ENCODE measurements around the gene SLC9A9. TPM values are rescaled to one million over a fixed set of nuclear protein-coding genes. Genes with fewer than 3 reads are reported as not detected.

Gene SLC9A9
- total and polyA plus RNA-seq, 4 donors: 3.3 to 15.0 (median 6.1) TPM

DNA sequence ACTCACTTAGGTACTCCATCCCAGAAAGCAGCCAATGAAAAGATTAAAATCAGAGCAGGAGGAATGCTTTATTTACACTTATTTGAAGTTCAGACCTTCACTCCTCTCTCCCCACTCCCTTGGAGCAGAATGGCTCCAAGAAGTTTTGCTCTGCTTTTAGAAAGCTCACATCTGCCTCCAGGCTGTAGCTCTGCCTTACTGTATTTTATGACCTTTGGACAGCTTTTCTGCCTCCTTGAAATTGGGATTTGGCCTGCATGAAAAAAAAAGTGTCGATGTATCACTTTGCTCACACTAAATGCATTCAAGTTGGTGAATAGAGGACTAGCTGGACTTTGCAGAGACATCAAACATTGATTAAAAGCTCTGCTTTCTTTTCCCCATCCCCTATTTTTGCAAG, 95.3 kb downstream of the SLC9A9 start (continued):
- TF ChIP-seq, protein P1, sequence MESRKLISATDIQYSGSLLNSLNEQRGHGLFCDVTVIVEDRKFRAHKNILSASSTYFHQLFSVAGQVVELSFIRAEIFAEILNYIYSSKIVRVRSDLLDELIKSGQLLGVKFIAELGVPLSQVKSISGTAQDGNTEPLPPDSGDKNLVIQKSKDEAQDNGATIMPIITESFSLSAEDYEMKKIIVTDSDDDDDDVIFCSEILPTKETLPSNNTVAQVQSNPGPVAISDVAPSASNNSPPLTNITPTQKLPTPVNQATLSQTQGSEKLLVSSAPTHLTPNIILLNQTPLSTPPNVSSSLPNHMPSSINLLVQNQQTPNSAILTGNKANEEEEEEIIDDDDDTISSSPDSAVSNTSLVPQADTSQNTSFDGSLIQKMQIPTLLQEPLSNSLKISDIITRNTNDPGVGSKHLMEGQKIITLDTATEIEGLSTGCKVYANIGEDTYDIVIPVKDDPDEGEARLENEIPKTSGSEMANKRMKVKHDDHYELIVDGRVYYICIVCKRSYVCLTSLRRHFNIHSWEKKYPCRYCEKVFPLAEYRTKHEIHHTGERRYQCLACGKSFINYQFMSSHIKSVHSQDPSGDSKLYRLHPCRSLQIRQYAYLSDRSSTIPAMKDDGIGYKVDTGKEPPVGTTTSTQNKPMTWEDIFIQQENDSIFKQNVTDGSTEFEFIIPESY (IDR thresholded peaks at IDR 0.05): no peak
- TF ChIP-seq, protein P2, sequence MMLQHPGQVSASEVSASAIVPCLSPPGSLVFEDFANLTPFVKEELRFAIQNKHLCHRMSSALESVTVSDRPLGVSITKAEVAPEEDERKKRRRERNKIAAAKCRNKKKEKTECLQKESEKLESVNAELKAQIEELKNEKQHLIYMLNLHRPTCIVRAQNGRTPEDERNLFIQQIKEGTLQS (IDR thresholded peaks at IDR 0.05): no peak
- TF ChIP-seq NR2F2 (IDR thresholded peaks at IDR 0.05) (no peak), RXRA (IDR thresholded peaks at IDR 0.05) (no peak)

DNA sequence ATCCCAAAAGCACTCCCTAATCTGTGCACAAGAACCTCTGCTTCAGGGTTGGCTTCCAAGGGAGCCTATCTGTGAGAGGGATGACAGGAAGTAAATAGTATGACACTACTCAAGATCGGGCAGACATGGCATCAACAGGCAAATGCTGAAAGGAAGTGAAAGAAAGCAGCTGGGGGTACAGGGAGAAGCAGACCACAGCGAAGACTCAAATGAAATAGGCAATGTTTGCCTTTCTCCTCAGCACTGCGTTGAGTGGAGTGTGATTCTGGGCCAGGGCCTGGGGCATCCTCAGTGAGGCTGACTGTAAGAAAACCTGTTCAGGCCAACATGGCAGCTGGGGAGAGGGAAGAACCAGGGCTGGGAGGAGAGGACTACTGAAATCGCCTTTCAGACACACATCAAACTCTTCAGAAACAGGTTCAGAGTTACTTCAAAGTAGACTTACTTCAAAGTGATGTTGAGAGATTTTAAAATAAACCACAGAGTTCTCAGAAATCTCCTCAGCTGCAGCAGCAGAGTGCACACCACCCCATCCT, 96.6 kb downstream of the SLC9A9 start:
- Histone ChIP-seq H3K9ac (ENCODE audit: low read depth in 1 of 2, low read length in 2 of 2) (no peak overlapping the region), H3K9me3 (ENCODE audit: control insufficient read depth in 4 of 4, low read length in 3 of 4) (no peaks in the 10 kb centered on the region), H3K4me1 (ENCODE audit: control insufficient read depth in 4 of 4, insufficient read depth in 4 of 4, low read length in 3 of 4) (no peaks in the 10 kb centered on the region), H3K27ac (ENCODE audit: low read depth in 1 of 2, low read length in 2 of 2) (no peak overlapping the region), H3K36me3 (ENCODE audit: control insufficient read depth in 4 of 4, insufficient read depth in 3 of 4, low read depth in 1 of 4, low read length in 3 of 4) (no peaks in the 10 kb centered on the region), H3K4me3 (ENCODE audit: low read depth in 1 of 3, low read length in 3 of 3) (no peak overlapping the region), H3K27me3 (ENCODE audit: control insufficient read depth in 4 of 4, insufficient read depth in 4 of 4, low read length in 3 of 4) (peaks cover 0 to 3% (median 0%) of the 10 kb centered on the region in 4 donors)
- TF ChIP-seq EGR1 (IDR thresholded peaks at IDR 0.05; ENCODE audit: low read depth in 2 of 2): no peak
- TF ChIP-seq JUND (IDR thresholded peaks at IDR 0.05): no peak
- no peak for TF ChIP-seq HNF4G (IDR thresholded peaks at IDR 0.05)
- TF ChIP-seq, protein P2 (IDR thresholded peaks at IDR 0.05): no peak
- TF ChIP-seq, protein P3, sequence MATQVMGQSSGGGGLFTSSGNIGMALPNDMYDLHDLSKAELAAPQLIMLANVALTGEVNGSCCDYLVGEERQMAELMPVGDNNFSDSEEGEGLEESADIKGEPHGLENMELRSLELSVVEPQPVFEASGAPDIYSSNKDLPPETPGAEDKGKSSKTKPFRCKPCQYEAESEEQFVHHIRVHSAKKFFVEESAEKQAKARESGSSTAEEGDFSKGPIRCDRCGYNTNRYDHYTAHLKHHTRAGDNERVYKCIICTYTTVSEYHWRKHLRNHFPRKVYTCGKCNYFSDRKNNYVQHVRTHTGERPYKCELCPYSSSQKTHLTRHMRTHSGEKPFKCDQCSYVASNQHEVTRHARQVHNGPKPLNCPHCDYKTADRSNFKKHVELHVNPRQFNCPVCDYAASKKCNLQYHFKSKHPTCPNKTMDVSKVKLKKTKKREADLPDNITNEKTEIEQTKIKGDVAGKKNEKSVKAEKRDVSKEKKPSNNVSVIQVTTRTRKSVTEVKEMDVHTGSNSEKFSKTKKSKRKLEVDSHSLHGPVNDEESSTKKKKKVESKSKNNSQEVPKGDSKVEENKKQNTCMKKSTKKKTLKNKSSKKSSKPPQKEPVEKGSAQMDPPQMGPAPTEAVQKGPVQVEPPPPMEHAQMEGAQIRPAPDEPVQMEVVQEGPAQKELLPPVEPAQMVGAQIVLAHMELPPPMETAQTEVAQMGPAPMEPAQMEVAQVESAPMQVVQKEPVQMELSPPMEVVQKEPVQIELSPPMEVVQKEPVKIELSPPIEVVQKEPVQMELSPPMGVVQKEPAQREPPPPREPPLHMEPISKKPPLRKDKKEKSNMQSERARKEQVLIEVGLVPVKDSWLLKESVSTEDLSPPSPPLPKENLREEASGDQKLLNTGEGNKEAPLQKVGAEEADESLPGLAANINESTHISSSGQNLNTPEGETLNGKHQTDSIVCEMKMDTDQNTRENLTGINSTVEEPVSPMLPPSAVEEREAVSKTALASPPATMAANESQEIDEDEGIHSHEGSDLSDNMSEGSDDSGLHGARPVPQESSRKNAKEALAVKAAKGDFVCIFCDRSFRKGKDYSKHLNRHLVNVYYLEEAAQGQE (IDR thresholded peaks at IDR 0.05): no peak
- TF ChIP-seq RAD21 (IDR thresholded peaks at IDR 0.05): no peak
- TF ChIP-seq SP1 (IDR thresholded peaks at IDR 0.05): no peak
- TF ChIP-seq, protein P4, sequence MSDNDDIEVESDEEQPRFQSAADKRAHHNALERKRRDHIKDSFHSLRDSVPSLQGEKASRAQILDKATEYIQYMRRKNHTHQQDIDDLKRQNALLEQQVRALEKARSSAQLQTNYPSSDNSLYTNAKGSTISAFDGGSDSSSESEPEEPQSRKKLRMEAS (IDR thresholded peaks at IDR 0.05): no peak
- TF ChIP-seq, protein P1 (IDR thresholded peaks at IDR 0.05): no peak
- TF ChIP-seq NR2F2 (IDR thresholded peaks at IDR 0.05): no peak
- TF ChIP-seq FOXA2 (IDR thresholded peaks at IDR 0.05): no peak
- no peak for TF ChIP-seq TAF1 (conservative IDR thresholded peaks at IDR 0.05)
- TF ChIP-seq, protein P5, sequence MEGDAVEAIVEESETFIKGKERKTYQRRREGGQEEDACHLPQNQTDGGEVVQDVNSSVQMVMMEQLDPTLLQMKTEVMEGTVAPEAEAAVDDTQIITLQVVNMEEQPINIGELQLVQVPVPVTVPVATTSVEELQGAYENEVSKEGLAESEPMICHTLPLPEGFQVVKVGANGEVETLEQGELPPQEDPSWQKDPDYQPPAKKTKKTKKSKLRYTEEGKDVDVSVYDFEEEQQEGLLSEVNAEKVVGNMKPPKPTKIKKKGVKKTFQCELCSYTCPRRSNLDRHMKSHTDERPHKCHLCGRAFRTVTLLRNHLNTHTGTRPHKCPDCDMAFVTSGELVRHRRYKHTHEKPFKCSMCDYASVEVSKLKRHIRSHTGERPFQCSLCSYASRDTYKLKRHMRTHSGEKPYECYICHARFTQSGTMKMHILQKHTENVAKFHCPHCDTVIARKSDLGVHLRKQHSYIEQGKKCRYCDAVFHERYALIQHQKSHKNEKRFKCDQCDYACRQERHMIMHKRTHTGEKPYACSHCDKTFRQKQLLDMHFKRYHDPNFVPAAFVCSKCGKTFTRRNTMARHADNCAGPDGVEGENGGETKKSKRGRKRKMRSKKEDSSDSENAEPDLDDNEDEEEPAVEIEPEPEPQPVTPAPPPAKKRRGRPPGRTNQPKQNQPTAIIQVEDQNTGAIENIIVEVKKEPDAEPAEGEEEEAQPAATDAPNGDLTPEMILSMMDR (IDR thresholded peaks at IDR 0.05; ENCODE audit: low read depth, low read length, missing input control): no peak
- no peak for TF ChIP-seq HNF4A (conservative IDR thresholded peaks at IDR 0.05)
- no peak for TF ChIP-seq YY1 (IDR thresholded peaks at IDR 0.05)
- TF ChIP-seq RXRA (IDR thresholded peaks at IDR 0.05): no peak
- TF ChIP-seq FOXA1 (IDR thresholded peaks at IDR 0.05): no peak
- WGBS: 73% methylated on average over 4 of the region's 4 CpGs
- DNase-seq (ENCODE audit: low spot score): no peak
